Muscle of leg (tissue), 11 donors: Measurements from ENCODE around the gene FAM53A. TPM values are rescaled to one million over a fixed set of nuclear protein-coding genes. Genes with fewer than 3 reads are reported as not detected.
"Not testable (repeated sequence)": the region's sequence is repeated elsewhere in the genome, so short reads cannot be mapped to it uniquely, and the experiment has no call there.

Source experiments
- DNase-seq: peaks from one replicate; pipeline ENCODE4 v3.0.0; 2013
- H3K27ac ChIP-seq: one replicate; pipeline ENCODE4 v1.5.1; 2013; ENCODE audit warnings: mild to moderate bottlenecking, low read length, control low read depth
- H3K27me3 ChIP-seq: one replicate; pipeline ENCODE4 v1.6.1; 2013; ENCODE audit warnings: low read length; ENCODE audit not compliant: control insufficient read depth, insufficient read depth
- H3K36me3 ChIP-seq: one replicate; pipeline ENCODE4 v1.6.1; 2013; ENCODE audit warnings: low read length; ENCODE audit not compliant: control insufficient read depth, insufficient read depth
- H3K4me1 ChIP-seq: one replicate; pipeline ENCODE4 v1.6.1; 2013; ENCODE audit warnings: low read length; ENCODE audit not compliant: control insufficient read depth, insufficient read depth
- H3K4me3 ChIP-seq: one replicate; pipeline ENCODE4 v1.5.1; 2013; ENCODE audit warnings: low read length, control low read depth
- H3K9me3 ChIP-seq: replicated peaks from 2 replicates; pipeline ENCODE4 v1.6.1; 2013; ENCODE audit warnings: low read depth, low read length; ENCODE audit not compliant: control insufficient read depth
- WGBS: methylation state at CpG from one replicate; pipeline ENCODE4 v1.1.5; 2013; ENCODE audit warnings: missing lambda C conversion rate; ENCODE audit not compliant: insufficient coverage; 5-methylcytosine and 5-hydroxymethylcytosine counted together
- polyA plus RNA-seq, 8 donors: library from polyadenylated mRNA; unstranded; fragments of 120-200 nt; gene quantifications; one replicate each; pipeline versions ENCODE4 v1.2.1 to v1.2.3, GENCODE V29; 2013; ENCODE audit warnings: inconsistent platforms in 1 of 8, low replicate concordance in 1 of 8; ENCODE audit not compliant: insufficient read length in 8 of 8, insufficient read depth in 1 of 8
- total RNA-seq: library from RNA; stranded (reverse); fragments of 120-200 nt; gene quantifications from one replicate; pipeline ENCODE4 v1.2.4, GENCODE V29; 2013

Gene FAM53A
- total and polyA plus RNA-seq, 9 donors = 1.2 to 2.4 (median 1.5) TPM

DNA sequence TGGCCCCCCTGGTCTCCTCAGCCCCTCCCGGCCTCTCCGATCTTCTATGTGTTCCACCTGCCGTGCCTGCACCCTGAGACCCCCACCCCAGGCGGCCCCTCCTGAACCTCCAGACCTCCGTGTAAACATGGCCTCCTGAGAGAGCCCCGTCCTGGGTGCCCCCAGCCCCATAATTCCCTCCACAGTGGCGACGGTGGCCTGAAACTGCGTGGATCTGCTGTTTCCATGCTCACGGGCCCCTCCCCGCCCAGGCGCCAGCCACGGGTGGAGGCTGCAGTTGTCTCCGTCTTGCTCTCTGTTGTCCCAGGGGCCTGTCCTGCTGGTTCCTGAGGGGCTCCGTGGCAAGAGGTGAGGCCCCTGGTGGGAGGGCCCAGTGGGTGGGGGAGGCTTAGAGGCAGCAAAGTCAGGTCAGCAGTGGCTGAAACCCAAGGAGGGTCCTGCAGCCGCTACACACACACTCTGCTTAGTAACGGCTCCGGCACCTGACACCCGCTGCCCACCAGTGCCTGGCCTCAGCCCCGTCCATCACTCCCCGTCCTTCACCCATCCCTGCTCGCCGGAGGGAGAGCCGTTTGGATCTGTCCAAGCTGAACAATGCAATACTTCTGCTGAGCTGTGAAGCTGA is 75.8 kb downstream of the FAM53A start:
- WGBS = 60% methylated on average over 17 of the region's 24 CpGs
- Histone ChIP-seq H3K27me3 (peaks cover 8% of the 10 kb centered on the region), H3K4me3 (no peak overlapping the region), H3K9me3 (no peaks in the 10 kb centered on the region), H3K36me3 (no peaks in the 10 kb centered on the region), H3K4me1 (peaks cover 6% of the 10 kb centered on the region), H3K27ac (no peak overlapping the region)
- DNase-seq = no peak

DNA sequence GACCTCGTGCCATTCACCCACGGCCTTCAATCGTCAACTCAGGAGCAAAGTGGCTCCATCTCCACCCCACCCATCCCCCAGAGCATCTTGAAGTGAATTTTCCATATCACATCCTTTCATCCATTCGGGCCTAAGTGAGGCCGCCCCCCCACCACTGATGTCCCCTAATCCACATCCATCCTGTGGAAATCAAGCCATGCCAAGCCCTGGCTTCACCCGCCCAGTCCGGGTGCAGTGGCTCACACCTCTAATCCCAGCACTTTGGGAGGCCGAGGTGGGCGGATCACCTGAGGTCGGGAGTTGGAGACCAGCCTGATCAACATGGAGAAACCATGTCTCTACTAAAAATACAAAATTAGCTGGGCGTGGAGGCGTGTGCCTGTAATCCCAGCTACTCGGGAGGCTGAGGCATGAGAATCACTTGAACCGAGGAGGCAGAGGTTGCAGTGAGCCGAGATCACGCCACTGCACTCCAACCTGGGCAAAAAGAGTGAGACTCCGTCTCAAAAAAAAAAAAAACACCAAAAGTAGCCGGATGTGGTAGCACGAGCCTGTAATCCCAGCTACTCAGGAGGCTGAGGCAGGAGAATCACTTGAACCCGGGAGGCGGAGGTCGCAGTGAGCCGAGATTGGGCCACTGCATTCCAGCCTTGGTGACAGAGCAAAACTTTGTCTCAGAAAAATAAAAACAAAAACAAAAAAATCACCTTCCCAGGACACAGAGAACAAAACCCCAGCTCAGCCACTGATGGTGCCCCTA is 76.5 kb downstream of the FAM53A start:
- H3K4me3 ChIP-seq, H3K27ac ChIP-seq, H3K27me3 ChIP-seq, H3K36me3 ChIP-seq, H3K9me3 ChIP-seq, H3K4me1 ChIP-seq, DNase-seq: not testable (repeated sequence)
- WGBS = 88% methylated on average over 18 of the region's 23 CpGs

DNA sequence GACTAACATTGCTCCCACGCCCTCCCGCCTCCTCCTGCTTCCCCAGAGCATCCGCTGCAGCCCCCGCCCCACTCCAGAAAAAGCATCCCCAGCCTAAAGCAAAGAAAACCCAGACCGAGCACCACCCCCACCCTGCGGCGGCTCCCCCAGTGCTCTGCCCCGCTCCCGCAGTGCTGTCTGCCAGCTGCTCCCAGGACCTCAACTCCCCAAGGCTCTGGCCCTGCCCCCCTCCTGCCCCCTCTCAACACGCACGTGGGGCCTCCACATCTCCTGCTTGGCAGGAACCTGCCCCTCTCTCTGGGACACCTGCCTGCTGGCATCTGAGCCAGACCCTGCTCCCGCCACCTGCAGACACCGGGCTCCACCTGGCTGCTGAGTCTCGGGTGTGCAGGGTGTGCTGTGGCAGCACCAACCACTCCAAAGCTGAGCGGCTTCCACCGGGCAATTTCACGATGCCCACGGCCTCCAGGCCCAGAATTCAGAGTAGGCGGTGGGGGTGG is 79.4 kb downstream of the FAM53A start:
- WGBS = 23% methylated on average over 17 of the region's 19 CpGs
- H3K27ac ChIP-seq = no peak overlapping the region
- H3K27me3 ChIP-seq = peaks cover 8% of the 10 kb centered on the region
- H3K9me3 ChIP-seq = no peaks in the 10 kb centered on the region
- peaks cover 8% of the 10 kb centered on the region for H3K4me1 ChIP-seq
- no peak for DNase-seq
- H3K36me3 ChIP-seq = no peaks in the 10 kb centered on the region
- H3K4me3 ChIP-seq = no peak overlapping the region

GRCh38 chr4:1604181-1604705 is 79.9 kb downstream of the FAM53A start:
- peaks cover 8% of the 10 kb centered on the region for H3K27me3 ChIP-seq
- H3K4me1 ChIP-seq = peaks cover 8% of the 10 kb centered on the region
- WGBS = 43% methylated on average over 21 of the region's 23 CpGs
- no peaks in the 10 kb centered on the region for H3K36me3 ChIP-seq
- no peak overlapping the region for H3K27ac ChIP-seq
- no peaks in the 10 kb centered on the region for H3K9me3 ChIP-seq
- no peak overlapping the region for H3K4me3 ChIP-seq
- no peak for DNase-seq

DNA sequence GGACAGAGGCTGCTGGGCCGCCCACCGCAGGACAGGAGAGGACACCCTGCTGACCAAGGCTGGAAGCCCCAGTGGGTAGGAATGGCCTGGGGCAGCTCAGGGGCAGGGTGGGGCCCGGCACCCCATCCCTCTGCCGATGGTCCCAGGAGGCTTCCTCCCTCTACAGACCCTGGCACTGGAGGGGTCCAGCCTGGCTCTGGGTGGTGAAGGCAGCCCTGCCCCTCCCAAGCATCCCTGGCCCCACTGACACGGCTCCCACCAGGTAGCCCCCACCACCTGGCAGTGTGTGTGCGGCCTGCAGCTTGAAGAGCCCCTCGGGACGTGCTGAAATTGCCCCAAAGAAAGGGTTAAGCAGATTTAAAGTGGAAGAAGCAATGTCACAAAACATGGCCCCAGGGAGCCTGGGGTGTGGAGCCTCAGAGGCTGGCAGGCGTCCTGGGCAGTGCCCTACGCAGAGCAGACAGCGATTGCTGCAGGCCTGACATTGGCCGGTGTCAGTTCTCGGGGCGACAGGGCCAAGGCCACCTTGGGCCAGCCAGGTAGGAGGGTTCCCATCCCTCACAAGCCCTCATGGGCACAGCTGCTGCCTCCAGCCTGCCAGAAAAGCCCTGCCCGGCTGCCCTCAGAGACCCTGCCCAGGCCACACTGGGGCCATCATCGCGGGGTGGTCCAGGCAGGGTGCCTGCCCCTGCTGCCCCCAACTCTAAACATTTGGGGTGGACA is 80.5 kb downstream of the FAM53A start:
- H3K36me3 ChIP-seq = no peaks in the 10 kb centered on the region
- DNase-seq = no peak
- H3K4me3 ChIP-seq = no peak overlapping the region
- peaks cover 10% of the 10 kb centered on the region for H3K27me3 ChIP-seq
- no peaks in the 10 kb centered on the region for H3K9me3 ChIP-seq
- peaks cover 8% of the 10 kb centered on the region for H3K4me1 ChIP-seq
- WGBS = 66% methylated on average over 9 of the region's 17 CpGs
- H3K27ac ChIP-seq = no peak overlapping the region

DNA sequence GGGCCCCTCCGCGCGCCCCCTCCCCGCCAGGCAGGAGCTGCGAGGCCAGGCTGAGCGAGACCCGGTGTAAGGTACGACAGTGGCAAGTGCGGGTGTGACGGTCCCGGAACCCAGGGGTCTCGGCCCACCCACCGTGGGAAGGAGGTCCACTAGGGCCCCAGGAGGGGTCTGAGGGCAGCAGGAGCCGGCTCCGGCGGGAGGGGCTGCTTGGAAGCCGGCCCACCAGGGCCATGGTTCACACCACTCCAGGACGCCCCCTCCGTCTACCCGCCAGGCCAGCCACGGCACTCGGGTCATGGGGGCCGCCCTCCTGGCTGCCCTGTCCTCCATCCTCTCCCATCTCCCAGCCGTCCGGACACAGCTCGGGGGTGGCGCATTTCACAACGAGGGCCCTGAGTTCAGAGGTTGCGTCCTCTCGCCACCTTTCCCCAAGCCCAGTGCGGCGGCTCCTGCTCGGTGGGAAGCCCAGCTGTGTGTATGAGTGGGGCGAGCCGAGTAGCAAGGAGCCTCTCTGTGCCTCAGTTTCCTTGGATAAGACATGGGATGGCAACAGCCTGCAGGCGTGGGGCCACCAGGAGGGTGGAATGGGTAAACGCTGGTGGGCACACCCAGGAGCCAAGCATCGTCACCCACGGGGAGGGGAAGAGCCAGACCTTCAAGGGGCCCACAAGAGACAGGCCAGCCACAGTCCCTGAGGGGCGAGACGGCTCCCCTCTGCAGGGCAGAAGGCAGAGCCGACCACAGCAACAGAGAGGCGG is 81.3 kb downstream of the FAM53A start:
- no peak overlapping the region for H3K4me3 ChIP-seq
- H3K27ac ChIP-seq = no peak overlapping the region
- H3K36me3 ChIP-seq = no peaks in the 10 kb centered on the region
- H3K9me3 ChIP-seq = no peaks in the 10 kb centered on the region
- peaks cover 11% of the 10 kb centered on the region for H3K27me3 ChIP-seq
- DNase-seq = no peak
- 75% methylated on average over 39 of the region's 43 CpGs for WGBS
- peaks cover 8% of the 10 kb centered on the region for H3K4me1 ChIP-seq

DNA sequence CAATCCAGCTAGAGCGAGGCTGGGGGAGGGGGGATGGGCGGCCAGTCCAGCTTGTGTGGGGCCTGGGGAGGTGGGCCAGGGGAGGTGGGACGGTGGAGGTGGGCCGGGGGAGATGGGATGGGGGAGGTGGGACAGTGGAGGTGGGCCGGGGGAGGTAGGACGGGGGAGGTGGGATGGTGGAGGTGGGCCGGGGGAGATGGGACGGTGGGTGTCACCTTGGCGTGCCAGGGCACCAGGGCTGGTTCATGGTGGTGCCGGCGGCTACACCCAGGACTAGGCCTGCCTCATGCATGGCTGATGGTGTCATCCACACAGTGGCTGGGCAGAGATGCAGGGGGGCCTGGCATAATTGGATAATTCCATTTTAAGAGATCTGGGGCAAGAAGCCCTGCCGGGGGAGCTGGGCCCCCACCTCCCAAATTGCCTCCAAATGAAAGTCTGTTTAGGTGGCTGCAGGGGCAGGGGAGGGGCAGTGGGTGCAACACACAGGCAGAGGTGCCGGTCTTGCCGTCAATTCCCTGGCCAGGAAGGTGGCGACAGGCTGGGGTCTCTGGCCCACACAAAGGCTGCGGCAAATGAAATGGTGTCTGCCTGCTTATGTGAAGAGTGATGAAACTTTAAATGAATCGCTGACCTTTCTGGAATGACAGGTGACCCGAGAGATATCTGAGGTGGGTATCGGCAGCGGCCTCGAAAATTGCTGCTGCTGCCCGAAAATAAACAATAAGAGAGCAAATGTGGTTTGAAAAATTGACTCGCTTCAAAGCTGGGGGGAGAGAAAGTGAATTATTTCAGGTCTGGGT is 82.1 kb downstream of the FAM53A start:
- 84% methylated on average over 17 of the region's 23 CpGs for WGBS
- Histone ChIP-seq H3K36me3 (no peaks in the 10 kb centered on the region), H3K27ac (no peak overlapping the region), H3K4me3 (no peak overlapping the region), H3K9me3 (no peaks in the 10 kb centered on the region), H3K27me3 (peaks cover 11% of the 10 kb centered on the region), H3K4me1 (peaks cover 8% of the 10 kb centered on the region)
- DNase-seq = no peak

- Histone ChIP-seq H3K36me3 (no peaks in the 10 kb centered on the region), H3K4me1 (peaks cover 8% of the 10 kb centered on the region), H3K4me3 (no peak overlapping the region), H3K27me3 (peaks cover 11% of the 10 kb centered on the region), H3K27ac (no peak overlapping the region), H3K9me3 (no peaks in the 10 kb centered on the region)
- no peak for DNase-seq
- no CpG with 5 or more reads among the region's 6 CpGs for WGBS
These were observed 82.6 kb downstream of the FAM53A start for GRCh38 chr4:1601533-1601835.

- Histone ChIP-seq H3K9me3 (no peaks in the 10 kb centered on the region), H3K36me3 (no peaks in the 10 kb centered on the region), H3K4me3 (no peak overlapping the region), H3K27ac (no peak overlapping the region), H3K4me1 (peaks cover 8% of the 10 kb centered on the region), H3K27me3 (peaks cover 11% of the 10 kb centered on the region)
- no peak for DNase-seq
- WGBS = 80% methylated on average over 8 of the region's 27 CpGs
These were observed 83.1 kb downstream of the FAM53A start for GRCh38 chr4:1600811-1601532.
